ENCODE results near the gene LDB3. TPM values are rescaled to one million over a fixed set of nuclear protein-coding genes. Genes with fewer than 3 reads are reported as not detected.

The LDB3 gene
- total RNA-seq, 2 experiments from 2014 or later, result not detected

GRCh38 chr10:86757113-86757972, 89.0 kb downstream of the LDB3 start:
- Mint-ChIP-seq H3K36me3 (peaks cover under 1% of the 10 kb centered on the region), H3K27ac (peak overlapping the region; percentile 68), H3K27me3 (peaks cover 45% of the 10 kb centered on the region), H3K4me1 (peaks cover 35% of the 10 kb centered on the region), H3K9me3 (no peaks in the 10 kb centered on the region), H3K4me3 (peak overlapping the region; percentile 85)
- no peak for ATAC-seq (ENCODE audit: low read depth)
- DNase-seq, result no peak
- POLR2A ChIA-PET, result interaction anchor here (0.8 to 1.4 kb wide), 4 partner anchors 15 to 46 kb away, joined by 3 to 5 read pairs (median 4); no protein-coding TSS in a partner anchor

- H3K27me3 Mint-ChIP-seq, result peaks cover 47% of the 10 kb centered on the region
- H3K36me3 Mint-ChIP-seq, result no peaks in the 10 kb centered on the region
- H3K27ac Mint-ChIP-seq, result no peak overlapping the region
- H3K4me3 Mint-ChIP-seq, result peak overlapping the region; percentile 85
- no peaks in the 10 kb centered on the region for H3K9me3 Mint-ChIP-seq
- POLR2A ChIA-PET, result interaction anchor here (1.4 kb wide), 1 partner anchor 17 kb away, joined by 3 read pairs; no protein-coding TSS in a partner anchor
- H3K4me1 Mint-ChIP-seq, result peaks cover 26% of the 10 kb centered on the region
- ATAC-seq (ENCODE audit: low read depth) (no peak), DNase-seq (no peak)
Measured at GRCh38 chr10:86758189-86759072, 90.1 kb downstream of the LDB3 start.

GRCh38 chr10:86759073-86759672, 90.9 kb downstream of the LDB3 start:
- POLR2A ChIA-PET, result no interaction called here
- H3K4me1 Mint-ChIP-seq, result peaks cover 24% of the 10 kb centered on the region
- peaks cover 47% of the 10 kb centered on the region for H3K27me3 Mint-ChIP-seq
- H3K4me3 Mint-ChIP-seq, result peak overlapping the region; percentile 2
- DNase-seq, result no peak
- H3K9me3 Mint-ChIP-seq, result no peaks in the 10 kb centered on the region
- H3K27ac Mint-ChIP-seq, result no peak overlapping the region
- ATAC-seq (ENCODE audit: low read depth), result no peak
- H3K36me3 Mint-ChIP-seq, result no peaks in the 10 kb centered on the region

GRCh38 chr10:86763404-86763803, 95.1 kb downstream of the LDB3 start:
- Mint-ChIP-seq H3K36me3 (no peaks in the 10 kb centered on the region), H3K4me3 (no peak overlapping the region), H3K9me3 (no peaks in the 10 kb centered on the region), H3K27ac (no peak overlapping the region), H3K4me1 (peaks cover 9% of the 10 kb centered on the region), H3K27me3 (peaks cover 35% of the 10 kb centered on the region)
- POLR2A ChIA-PET, result no interaction called here
- ATAC-seq (ENCODE audit: low read depth), result no peak
- no peak for DNase-seq

- POLR2A ChIA-PET, result no interaction called here
- Mint-ChIP-seq H3K36me3 (no peaks in the 10 kb centered on the region), H3K9me3 (no peaks in the 10 kb centered on the region), H3K27ac (no peak overlapping the region), H3K4me1 (no peaks in the 10 kb centered on the region), H3K4me3 (no peak overlapping the region), H3K27me3 (peaks cover 15% of the 10 kb centered on the region)
- ATAC-seq (ENCODE audit: low read depth) (no peak), DNase-seq (no peak)
Measured at GRCh38 chr10:86765548-86765947, 97.2 kb downstream of the LDB3 start.

GRCh38 chr10:86768412-86769062, 100.2 kb downstream of the LDB3 start:
- ATAC-seq (ENCODE audit: low read depth) (no peak), DNase-seq (no peak)
- no peak overlapping the region for H3K4me3 Mint-ChIP-seq
- no peak overlapping the region for H3K27ac Mint-ChIP-seq
- H3K9me3 Mint-ChIP-seq, result no peaks in the 10 kb centered on the region
- no peaks in the 10 kb centered on the region for H3K36me3 Mint-ChIP-seq
- no peaks in the 10 kb centered on the region for H3K4me1 Mint-ChIP-seq
- H3K27me3 Mint-ChIP-seq, result peaks cover 6% of the 10 kb centered on the region
- POLR2A ChIA-PET, result no interaction called here

- Mint-ChIP-seq H3K9me3 (no peaks in the 10 kb centered on the region), H3K27ac (no peak overlapping the region), H3K4me3 (no peak overlapping the region), H3K36me3 (no peaks in the 10 kb centered on the region), H3K4me1 (peaks cover 2% of the 10 kb centered on the region), H3K27me3 (peaks cover 6% of the 10 kb centered on the region)
- POLR2A ChIA-PET, result no interaction called here
- ATAC-seq (ENCODE audit: low read depth) (no peak), DNase-seq (no peak)
Measured at GRCh38 chr10:86769991-86770390, 101.7 kb downstream of the LDB3 start.

GRCh38 chr10:86770412-86770960, 102.2 kb downstream of the LDB3 start:
- no peaks in the 10 kb centered on the region for H3K9me3 Mint-ChIP-seq
- ATAC-seq (ENCODE audit: low read depth) (peak; percentile 56), DNase-seq (no peak)
- H3K4me3 Mint-ChIP-seq, result no peak overlapping the region
- peaks cover 6% of the 10 kb centered on the region for H3K27me3 Mint-ChIP-seq
- POLR2A ChIA-PET, result no interaction called here
- no peak overlapping the region for H3K27ac Mint-ChIP-seq
- peaks cover 5% of the 10 kb centered on the region for H3K4me1 Mint-ChIP-seq
- H3K36me3 Mint-ChIP-seq, result no peaks in the 10 kb centered on the region

- no peak for DNase-seq
- Mint-ChIP-seq H3K27me3 (peaks cover 2% of the 10 kb centered on the region), H3K36me3 (no peaks in the 10 kb centered on the region), H3K9me3 (no peaks in the 10 kb centered on the region), H3K4me3 (no peak overlapping the region), H3K27ac (no peak overlapping the region), H3K4me1 (peaks cover 5% of the 10 kb centered on the region)
- POLR2A ChIA-PET, result interaction anchor here (0.7 kb wide), 1 partner anchor 12 kb away, joined by 4 read pairs; no protein-coding TSS in a partner anchor
- ATAC-seq (ENCODE audit: low read depth), result no peak
Measured at GRCh38 chr10:86773498-86773897, 105.2 kb downstream of the LDB3 start.

- peaks cover 6% of the 10 kb centered on the region for H3K4me1 Mint-ChIP-seq
- no peak for ATAC-seq (ENCODE audit: low read depth)
- peaks cover 2% of the 10 kb centered on the region for H3K27me3 Mint-ChIP-seq
- H3K27ac Mint-ChIP-seq, result no peak overlapping the region
- DNase-seq, result no peak
- no peak overlapping the region for H3K4me3 Mint-ChIP-seq
- peaks cover 2% of the 10 kb centered on the region for H3K36me3 Mint-ChIP-seq
- POLR2A ChIA-PET, result no interaction called here
- H3K9me3 Mint-ChIP-seq, result no peaks in the 10 kb centered on the region
Measured at GRCh38 chr10:86775056-86775869, 107.0 kb downstream of the LDB3 start.

GRCh38 chr10:86775870-86776180, 107.5 kb downstream of the LDB3 start:
- POLR2A ChIA-PET, result no interaction called here
- no peak for ATAC-seq (ENCODE audit: low read depth)
- Mint-ChIP-seq H3K36me3 (peaks cover 2% of the 10 kb centered on the region), H3K4me1 (peaks cover 6% of the 10 kb centered on the region), H3K27ac (no peak overlapping the region), H3K27me3 (peaks cover 2% of the 10 kb centered on the region), H3K9me3 (no peaks in the 10 kb centered on the region), H3K4me3 (no peak overlapping the region)
- no peak for DNase-seq

GRCh38 chr10:86779220-86780017, 111.1 kb downstream of the LDB3 start:
- Mint-ChIP-seq H3K27ac (no peak overlapping the region), H3K4me3 (no peak overlapping the region), H3K36me3 (peaks cover 14% of the 10 kb centered on the region), H3K27me3 (peaks cover 7% of the 10 kb centered on the region), H3K4me1 (peaks cover 6% of the 10 kb centered on the region), H3K9me3 (peaks cover 3% of the 10 kb centered on the region)
- ATAC-seq (ENCODE audit: low read depth), result no peak
- POLR2A ChIA-PET, result no interaction called here
- DNase-seq, result no peak
